ENCODE measurements around the gene SERPINB6. TPM values are rescaled to one million over a fixed set of nuclear protein-coding genes. Genes with fewer than 3 reads are reported as not detected.

Gene SERPINB6
- total RNA-seq, 1 experiment from 2014 or later, result 34.1 TPM

DNA sequence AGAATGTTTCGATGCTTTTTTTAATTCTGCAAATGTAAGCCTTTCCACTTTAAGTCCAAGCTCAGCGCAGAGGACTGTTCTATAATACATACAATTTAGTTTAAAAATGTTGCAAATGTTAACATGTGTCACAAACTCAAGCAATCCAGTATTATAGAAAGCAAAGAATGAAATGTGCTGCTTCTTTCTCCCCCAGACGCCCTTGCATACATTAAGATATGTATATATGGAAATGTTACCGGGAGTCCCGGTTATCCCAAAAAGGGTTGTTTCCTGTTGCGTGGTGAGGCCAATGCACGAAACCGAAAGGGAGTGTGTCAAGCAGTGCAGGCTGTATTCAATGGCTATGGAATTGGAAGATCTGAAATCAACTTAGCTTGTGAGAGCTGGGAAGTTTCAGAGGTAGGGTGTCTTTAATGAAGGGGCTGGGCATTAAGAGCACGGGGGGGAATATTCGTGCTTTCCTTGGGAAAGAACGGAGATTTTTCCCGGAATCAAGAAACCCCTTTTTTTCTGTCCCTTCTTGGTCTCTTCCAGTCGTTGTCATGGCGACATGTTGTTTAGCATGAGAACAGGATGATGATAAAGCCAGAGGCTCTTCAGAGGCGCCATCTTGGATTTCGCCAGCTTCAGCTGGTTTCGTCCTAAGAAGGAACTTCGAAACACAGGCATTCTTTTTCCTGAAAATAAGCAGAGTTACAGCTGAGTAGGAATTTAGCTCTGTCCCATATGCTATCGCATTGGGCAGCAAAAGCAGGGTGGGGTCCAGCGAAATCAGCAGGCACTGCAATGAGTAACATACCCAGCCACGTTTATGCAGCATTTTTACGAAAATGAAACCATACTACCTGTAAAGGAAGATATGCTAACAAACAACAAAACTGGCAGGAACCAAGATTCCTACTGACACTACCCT, 18.2 kb upstream of the SERPINB6 start:
- Histone ChIP-seq H3K27me3 (ENCODE audit: control insufficient read depth, insufficient read depth, low read length) (no peaks in the 10 kb centered on the region), H3K36me3 (replicated peaks; ENCODE audit: control insufficient read depth, insufficient read depth, low read length) (no peaks in the 10 kb centered on the region), H3K4me3 (ENCODE audit: insufficient read depth, low read depth, low read length) (peak overlapping the region; percentile 81)
- DNase-seq, result peak; percentile 77

DNA sequence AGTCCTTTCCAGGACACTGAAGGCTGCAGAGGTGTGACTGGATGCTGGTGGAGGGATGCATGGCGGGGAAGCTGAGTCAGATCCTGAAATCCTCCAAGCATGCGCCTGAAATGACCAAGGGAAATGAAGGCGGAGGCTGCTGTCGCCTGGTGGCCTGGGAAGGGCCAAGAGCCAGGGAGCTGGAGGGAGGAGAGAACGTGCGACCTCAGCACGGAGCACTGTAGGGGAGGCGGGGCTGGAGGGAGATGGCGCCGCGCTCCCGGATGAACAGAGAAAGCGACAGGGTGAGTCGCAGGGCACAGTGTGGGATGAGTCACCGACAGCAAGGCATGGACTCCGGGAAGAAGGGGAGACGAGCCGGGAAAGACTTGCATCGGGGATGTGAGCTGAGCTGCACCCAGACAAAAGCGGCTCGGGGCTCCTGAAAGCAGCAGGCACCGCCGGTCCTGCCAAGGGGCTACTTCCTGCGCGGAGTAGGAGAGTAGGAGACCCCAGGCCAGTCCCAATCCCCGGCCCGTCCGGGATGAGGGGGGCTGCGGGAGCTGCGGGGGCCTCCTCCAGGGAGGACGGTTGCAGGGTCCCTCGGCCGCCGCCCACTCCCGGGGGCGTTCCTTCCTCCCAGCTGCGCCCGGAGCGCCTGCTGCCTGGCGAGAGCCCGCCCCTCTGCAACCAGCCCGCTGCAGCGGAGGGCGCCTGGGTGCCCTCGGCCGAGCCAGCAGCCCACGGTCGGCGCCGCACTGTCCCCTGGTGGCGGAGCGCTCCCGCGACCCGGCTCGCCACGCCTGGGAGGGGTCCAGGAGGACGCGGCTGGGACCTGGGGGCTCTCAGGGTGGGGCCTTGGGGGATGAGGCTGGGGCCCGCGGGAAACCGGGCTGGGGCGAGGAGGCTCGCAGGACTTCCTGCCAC, 17.3 kb upstream of the SERPINB6 start:
- peak; percentile 93 for DNase-seq
- Histone ChIP-seq H3K4me3 (ENCODE audit: insufficient read depth, low read depth, low read length) (peak overlapping the region; percentile 81), H3K27me3 (ENCODE audit: control insufficient read depth, insufficient read depth, low read length) (no peaks in the 10 kb centered on the region), H3K36me3 (replicated peaks; ENCODE audit: control insufficient read depth, insufficient read depth, low read length) (no peaks in the 10 kb centered on the region)

DNA sequence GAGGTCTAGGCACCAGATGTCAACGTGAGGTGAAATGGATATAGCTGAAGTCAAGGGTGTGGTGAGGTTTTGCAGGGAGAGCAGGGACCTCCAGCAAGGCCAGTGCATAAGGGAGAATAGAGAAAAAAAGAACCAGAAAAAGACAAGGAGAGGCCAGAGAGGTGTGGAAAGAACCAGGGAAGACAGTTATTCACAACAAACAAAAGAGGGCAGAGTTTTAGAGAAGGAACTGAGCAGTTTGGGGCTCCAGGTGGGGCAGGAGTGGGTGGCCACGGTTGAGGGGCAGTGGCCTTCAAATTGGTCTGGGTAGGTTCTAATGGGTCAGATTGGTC, 16.7 kb upstream of the SERPINB6 start:
- H3K4me3 ChIP-seq (ENCODE audit: insufficient read depth, low read depth, low read length), result peak overlapping the region; percentile 81
- no peaks in the 10 kb centered on the region for H3K36me3 ChIP-seq (replicated peaks; ENCODE audit: control insufficient read depth, insufficient read depth, low read length)
- H3K27me3 ChIP-seq (ENCODE audit: control insufficient read depth, insufficient read depth, low read length), result no peaks in the 10 kb centered on the region
- no peak for DNase-seq

DNA sequence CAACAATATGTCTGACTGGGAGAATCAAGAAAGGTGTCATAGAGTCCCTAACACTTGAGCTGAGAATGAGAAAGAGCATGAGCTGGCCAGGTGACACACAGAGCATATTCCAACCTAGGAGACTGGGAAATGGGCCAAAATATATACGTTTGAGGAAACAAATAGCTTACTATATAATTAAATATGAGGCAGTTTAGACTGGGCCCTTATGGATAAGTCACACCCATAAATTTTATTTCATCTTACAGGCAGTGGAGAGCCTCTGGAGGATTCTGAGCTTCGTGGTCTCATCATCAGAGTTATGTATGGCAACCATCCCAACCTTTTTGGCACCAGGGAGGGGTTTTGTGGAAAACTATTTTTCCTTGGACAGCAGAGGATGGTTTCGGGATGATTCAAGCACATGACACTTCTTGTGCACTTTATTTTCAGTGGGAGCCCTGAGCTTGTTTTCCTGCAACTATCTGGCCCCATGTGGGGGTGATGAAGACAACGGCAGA, 15.4 kb upstream of the SERPINB6 start:
- H3K27me3 ChIP-seq (ENCODE audit: control insufficient read depth, insufficient read depth, low read length), result no peaks in the 10 kb centered on the region
- H3K36me3 ChIP-seq (replicated peaks; ENCODE audit: control insufficient read depth, insufficient read depth, low read length), result no peaks in the 10 kb centered on the region
- H3K4me3 ChIP-seq (ENCODE audit: insufficient read depth, low read depth, low read length), result no peak overlapping the region
- DNase-seq, result no peak

DNA sequence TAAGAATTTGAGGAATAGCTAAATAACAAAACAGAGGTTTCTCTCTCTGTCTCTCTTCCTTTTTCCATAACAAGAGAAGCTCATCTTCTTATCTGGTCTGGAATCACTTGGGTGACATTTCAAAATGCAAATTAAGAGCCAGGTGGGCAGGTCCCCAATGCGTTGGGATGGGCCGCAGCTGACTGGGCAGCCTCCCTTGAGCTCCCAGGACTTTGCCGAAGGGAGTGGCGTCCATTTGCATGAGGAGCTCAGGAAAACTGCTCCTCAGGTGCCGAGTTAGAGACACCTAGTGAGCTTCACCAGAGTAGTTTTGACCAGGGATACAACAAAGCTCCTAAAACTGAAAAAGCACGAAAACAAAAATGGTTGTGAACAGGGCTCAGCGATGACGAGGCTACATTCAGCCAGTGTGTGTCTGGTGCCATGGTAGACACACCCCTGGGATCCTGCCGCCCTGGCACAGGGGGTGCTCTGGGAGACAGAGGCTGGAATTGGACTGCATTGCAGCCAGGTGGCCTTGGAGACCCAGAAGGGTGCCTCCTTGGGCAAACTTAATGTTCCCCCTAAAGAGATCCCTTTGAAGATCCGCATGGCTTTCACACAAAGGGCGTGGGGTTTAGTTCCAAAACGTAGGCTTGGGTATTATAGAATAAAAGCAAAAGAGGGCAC, 13.5 kb upstream of the SERPINB6 start:
- no peak for DNase-seq
- Histone ChIP-seq H3K27me3 (ENCODE audit: control insufficient read depth, insufficient read depth, low read length) (no peaks in the 10 kb centered on the region), H3K36me3 (replicated peaks; ENCODE audit: control insufficient read depth, insufficient read depth, low read length) (no peaks in the 10 kb centered on the region), H3K4me3 (ENCODE audit: insufficient read depth, low read depth, low read length) (no peak overlapping the region)

DNA sequence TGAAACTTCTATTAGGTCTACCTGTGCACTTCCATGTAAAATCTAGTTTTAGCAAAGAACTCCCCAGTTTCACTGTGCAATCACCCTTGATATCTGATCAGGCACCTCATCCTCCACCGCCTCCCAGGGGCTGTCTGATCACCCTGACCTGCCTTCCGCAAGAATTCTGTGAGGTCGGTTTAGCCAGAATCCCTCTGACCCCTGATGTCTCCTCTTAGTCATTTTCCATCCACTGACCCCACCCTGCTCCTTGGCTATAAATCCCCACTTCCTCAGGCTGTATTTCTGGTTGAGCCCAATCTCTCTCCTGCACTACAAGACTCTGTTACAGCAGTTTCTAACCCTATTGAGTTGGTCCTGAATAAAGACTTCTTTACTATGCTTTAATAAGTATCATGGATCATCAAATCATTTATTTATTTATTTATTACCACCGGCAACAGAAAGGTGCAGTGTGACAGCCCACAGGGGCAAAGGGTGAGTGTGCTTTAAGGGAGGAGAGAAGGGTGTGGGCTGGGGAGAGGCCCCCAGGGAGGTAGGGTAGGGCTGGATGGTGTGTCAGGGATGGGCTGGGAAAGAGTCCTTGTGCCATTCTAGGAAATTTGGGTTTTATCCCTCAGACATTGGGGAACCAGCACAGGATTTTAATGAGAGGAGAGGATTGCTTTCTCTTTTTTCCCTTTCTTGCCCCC, 11.2 kb upstream of the SERPINB6 start:
- DNase-seq, result no peak
- no peaks in the 10 kb centered on the region for H3K27me3 ChIP-seq (ENCODE audit: control insufficient read depth, insufficient read depth, low read length)
- H3K4me3 ChIP-seq (ENCODE audit: insufficient read depth, low read depth, low read length), result no peak overlapping the region
- H3K36me3 ChIP-seq (replicated peaks; ENCODE audit: control insufficient read depth, insufficient read depth, low read length), result no peaks in the 10 kb centered on the region

DNA sequence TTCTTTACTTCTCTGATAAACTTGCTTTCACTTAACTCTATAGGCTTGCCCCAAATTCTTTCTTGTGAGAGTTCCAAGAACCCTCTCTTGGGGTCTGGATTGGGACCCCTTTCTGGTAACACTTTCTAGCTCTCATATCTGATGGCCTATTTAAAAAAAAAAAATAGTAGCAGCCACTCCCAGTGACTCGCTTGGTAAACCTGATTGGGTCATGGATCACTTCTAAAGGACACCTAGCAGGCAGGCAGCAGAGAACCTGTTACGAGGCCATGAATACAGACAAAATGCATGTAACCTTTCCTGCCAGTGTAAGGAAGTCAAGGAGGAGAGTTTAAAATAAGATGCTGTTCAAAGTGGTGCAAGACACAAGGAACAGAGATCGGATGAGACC, 9.1 kb upstream of the SERPINB6 start:
- DNase-seq, result no peak
- H3K36me3 ChIP-seq (replicated peaks; ENCODE audit: control insufficient read depth, insufficient read depth, low read length), result no peaks in the 10 kb centered on the region
- no peak overlapping the region for H3K4me3 ChIP-seq (ENCODE audit: insufficient read depth, low read depth, low read length)
- H3K27me3 ChIP-seq (ENCODE audit: control insufficient read depth, insufficient read depth, low read length), result no peaks in the 10 kb centered on the region

DNA sequence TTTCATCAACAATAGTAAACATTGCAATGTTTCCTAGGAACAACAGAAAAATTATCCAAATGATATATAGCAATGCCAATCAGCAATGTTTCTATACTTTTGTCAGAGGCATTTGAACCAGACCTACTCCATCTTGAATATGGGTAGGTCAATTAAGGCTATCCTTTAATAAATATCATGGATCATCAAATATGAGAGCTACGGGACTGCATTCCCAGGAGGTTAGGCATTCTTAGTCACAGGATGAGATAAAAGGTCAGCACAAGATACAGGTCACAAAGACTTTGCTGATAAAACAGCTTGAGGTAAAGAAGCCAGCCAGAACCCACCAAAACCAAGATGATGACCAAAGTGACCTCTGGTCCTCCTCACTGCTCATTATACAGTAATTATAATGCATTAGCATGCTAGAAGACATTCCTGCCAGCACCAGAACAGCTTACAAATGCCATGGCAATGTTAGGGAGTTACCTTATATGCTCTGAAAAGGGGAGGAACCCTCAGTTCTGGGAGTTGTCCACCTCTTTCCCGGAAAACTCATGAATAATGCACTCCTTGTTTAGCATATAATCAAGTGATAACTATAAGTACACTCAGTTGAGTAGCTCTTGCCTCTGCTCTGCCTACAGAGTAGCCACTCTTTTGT, 8.6 kb upstream of the SERPINB6 start:
- no peaks in the 10 kb centered on the region for H3K27me3 ChIP-seq (ENCODE audit: control insufficient read depth, insufficient read depth, low read length)
- H3K4me3 ChIP-seq (ENCODE audit: insufficient read depth, low read depth, low read length), result no peak overlapping the region
- DNase-seq, result no peak
- H3K36me3 ChIP-seq (replicated peaks; ENCODE audit: control insufficient read depth, insufficient read depth, low read length), result no peaks in the 10 kb centered on the region

DNA sequence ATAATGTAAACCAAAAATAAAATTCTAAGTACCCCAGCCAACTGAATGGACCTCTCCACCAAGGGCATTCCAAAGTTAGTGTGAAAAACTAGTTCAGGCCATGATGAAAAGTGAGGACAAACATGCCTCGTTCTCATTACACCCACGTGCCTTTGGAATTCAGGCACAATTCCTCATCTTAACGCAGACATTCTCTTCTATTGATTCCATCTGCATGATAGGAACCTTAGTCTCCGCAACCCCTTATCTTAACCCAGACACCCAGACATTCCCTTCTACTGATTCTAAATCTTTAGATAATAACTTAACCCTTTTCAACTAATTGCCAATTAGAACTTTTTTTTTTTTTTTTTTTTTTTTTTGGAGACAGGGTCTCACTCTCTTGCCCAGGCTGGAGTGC, 7.6 kb upstream of the SERPINB6 start:
- Histone ChIP-seq H3K27me3 (ENCODE audit: control insufficient read depth, insufficient read depth, low read length) (no peaks in the 10 kb centered on the region), H3K4me3 (ENCODE audit: insufficient read depth, low read depth, low read length) (no peak overlapping the region), H3K36me3 (replicated peaks; ENCODE audit: control insufficient read depth, insufficient read depth, low read length) (no peaks in the 10 kb centered on the region)
- DNase-seq, result no peak

DNA sequence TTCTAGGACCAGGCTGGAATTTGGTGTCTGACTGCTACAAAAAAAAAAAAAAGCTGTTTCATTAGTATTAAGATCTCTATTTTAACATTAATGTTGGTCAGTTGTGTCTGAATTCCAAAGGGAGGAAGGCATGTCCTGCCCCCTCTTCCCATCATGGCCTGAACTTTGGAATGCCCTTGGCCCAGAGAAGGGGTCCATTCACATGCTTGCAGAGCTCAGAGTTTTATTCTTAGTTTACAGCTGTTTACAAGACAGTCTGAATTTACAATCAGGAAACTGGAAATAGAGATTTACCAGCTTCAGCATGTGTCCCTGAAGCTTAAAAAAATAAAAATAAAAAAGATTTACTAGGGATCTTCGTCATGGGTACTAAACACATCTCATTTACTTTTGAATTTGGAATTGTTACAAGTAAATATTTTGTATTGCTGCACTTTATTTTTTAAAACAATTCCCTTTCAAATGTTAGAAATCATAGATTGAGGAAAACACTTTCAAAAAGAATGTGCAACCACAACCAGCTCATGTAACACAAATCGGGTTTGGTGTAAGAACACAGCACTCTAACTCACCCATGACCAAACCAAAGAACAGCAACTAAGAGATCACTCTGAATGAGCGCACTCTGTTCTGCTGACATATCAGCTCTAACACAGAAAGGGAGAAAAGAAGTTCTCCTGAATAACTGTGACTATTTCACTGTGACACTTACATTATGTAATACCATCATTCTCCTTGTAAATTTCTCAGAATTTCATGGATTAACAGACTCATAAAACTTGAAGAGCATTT, 6.6 kb upstream of the SERPINB6 start:
- no peak overlapping the region for H3K4me3 ChIP-seq (ENCODE audit: insufficient read depth, low read depth, low read length)
- no peaks in the 10 kb centered on the region for H3K36me3 ChIP-seq (replicated peaks; ENCODE audit: control insufficient read depth, insufficient read depth, low read length)
- H3K27me3 ChIP-seq (ENCODE audit: control insufficient read depth, insufficient read depth, low read length), result no peaks in the 10 kb centered on the region

DNA sequence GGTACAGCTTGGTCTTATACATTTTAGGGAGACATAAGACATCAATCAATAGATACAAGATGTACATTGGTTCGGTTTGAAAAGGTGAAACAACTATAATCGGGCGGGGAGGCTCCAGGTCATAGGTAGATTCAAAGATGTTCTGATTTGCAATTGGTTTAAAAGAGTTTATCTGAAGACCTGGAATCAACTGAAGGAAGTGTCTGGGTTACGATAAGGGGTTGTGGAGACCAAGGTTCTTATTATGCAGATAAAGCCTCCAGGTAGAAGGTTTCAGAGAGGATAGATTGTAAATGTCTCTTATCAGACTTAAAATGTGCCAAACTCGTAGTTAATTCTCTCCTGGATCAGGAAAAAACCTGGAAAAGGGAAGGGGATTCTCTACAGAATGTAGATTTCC, 5.9 kb upstream of the SERPINB6 start:
- no peak for DNase-seq
- H3K36me3 ChIP-seq (replicated peaks; ENCODE audit: control insufficient read depth, insufficient read depth, low read length), result no peaks in the 10 kb centered on the region
- no peaks in the 10 kb centered on the region for H3K27me3 ChIP-seq (ENCODE audit: control insufficient read depth, insufficient read depth, low read length)
- H3K4me3 ChIP-seq (ENCODE audit: insufficient read depth, low read depth, low read length), result no peak overlapping the region

More for the DNA sequence above, 6.6 kb upstream of the SERPINB6 start:
- DNase-seq, result no peak

DNA sequence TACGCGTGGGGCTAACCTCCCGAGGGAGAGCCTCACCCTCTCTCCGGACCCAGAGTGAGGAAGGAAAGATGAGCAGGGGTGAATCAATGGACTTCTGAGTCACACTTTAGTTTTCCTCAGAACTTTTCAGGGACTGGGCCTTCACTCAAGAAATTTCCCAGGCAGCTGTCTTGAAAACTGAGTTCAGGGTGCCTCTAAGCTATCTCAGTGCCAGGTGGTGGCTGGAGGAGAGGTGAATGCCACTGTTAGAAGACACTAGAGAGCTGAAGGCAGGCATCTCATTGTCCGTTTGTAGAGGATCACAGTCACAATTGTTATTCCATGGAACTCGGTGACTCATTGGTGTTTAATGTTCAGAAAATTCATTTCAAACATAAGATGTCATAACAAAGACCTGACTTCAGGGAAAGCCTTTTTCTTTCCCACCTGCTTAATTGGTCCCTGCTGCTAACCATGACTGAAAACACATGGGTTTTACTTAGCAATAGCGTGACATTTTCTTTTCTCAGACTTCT, 5.3 kb upstream of the SERPINB6 start:
- DNase-seq, result no peak
- H3K4me3 ChIP-seq (ENCODE audit: insufficient read depth, low read depth, low read length), result no peak overlapping the region
- H3K36me3 ChIP-seq (replicated peaks; ENCODE audit: control insufficient read depth, insufficient read depth, low read length), result no peaks in the 10 kb centered on the region
- no peaks in the 10 kb centered on the region for H3K27me3 ChIP-seq (ENCODE audit: control insufficient read depth, insufficient read depth, low read length)

DNA sequence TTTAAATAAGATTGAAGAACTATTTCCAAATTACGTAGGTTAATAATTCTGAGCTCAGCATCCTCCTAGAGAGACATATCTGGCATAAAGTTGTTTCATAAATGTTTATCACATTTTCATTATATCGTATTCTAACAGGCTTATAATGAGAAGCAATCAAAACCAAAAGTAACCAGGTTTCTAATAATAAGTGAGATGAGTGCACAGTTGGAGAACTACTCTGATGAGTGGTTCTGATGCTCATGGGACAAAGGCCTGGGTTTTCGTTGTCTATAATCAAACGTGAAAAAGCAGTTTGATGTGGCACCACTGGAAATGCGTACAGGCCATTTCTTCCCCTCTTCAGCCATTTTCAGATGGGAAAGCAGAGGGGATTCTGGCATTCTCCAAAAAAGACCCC, 4.7 kb upstream of the SERPINB6 start:
- no peak overlapping the region for H3K4me3 ChIP-seq (ENCODE audit: insufficient read depth, low read depth, low read length)
- DNase-seq, result no peak
- H3K27me3 ChIP-seq (ENCODE audit: control insufficient read depth, insufficient read depth, low read length), result no peaks in the 10 kb centered on the region
- H3K36me3 ChIP-seq (replicated peaks; ENCODE audit: control insufficient read depth, insufficient read depth, low read length), result no peaks in the 10 kb centered on the region
